GM12865 (cell line): ENCODE measurements around the gene CARHSP1.

Source experiments
- DNase-seq: peaks from one replicate; pipeline ENCODE4 v3.0.0; 2010; ENCODE audit warnings: low read depth
- H3K4me3 ChIP-seq: 2 replicates; pipeline ENCODE4 v1.5.1; 2011; ENCODE audit warnings: mild to moderate bottlenecking, low read depth, low read length, control low read depth
- CTCF ChIP-seq: IDR thresholded peaks from 2 replicates; pipeline ENCODE4 v1.5.1; 2011; ENCODE audit warnings: low read length, control low read depth, low read depth, inconsistent platforms; ENCODE audit not compliant: insufficient read depth; ENCODE audit errors: missing control alignments

The CARHSP1 gene

DNA sequence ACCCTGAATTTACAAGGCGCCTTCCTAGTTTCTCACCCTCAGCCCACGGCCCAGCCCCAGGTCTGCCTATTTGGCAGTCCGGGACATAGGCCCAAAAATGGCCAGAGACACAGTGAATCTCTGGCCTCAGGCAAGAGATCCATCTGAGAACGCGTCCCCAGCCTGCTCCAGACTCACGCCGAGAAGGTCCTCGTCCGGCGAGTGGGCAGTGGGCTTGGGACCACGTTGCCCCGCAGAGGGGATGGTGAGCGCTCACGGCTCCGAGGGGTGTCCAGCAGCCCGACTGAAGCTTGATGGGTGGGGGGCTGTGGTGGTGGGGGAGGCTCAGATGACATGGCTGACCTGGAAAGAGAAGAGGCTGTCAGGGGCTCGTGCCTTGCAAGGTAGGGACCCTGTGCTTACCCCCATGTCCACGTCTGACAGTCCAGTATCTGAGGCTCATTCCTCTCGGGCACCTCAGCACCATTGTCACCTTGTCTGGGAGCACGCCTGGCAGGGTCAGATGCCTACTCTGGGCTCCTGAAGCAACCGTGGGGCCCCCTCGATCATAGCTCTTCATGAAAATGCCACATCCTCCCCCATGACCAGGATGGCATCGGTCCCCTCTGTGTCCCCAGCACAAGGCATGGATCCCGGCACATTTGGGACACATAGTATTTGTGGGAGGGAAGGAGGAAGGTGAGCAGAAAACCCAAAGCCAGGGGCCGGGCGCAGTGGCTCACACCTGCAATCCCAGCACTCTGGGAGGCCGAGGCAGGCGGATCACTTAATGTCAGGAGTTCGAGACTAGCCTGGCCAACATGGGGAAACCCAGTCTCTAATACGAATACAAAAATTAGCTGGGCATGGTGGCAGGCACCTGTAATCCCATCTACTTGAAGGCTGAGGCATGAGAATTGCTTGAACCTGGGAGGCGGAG, 9.6 kb downstream of the CARHSP1 start:
- no peak for DNase-seq
- H3K4me3 ChIP-seq: no peak overlapping the region
- TF ChIP-seq CTCF: no peak

- H3K4me3 ChIP-seq: no peak overlapping the region
- DNase-seq: no peak
- TF ChIP-seq CTCF: no peak
Measured at GRCh38 chr16:8855972-8856371, 12.8 kb downstream of the CARHSP1 start.

GRCh38 chr16:8855051-8855786, 13.6 kb downstream of the CARHSP1 start:
- no peak overlapping the region for H3K4me3 ChIP-seq
- TF ChIP-seq CTCF: no peak
- DNase-seq: no peak

DNA sequence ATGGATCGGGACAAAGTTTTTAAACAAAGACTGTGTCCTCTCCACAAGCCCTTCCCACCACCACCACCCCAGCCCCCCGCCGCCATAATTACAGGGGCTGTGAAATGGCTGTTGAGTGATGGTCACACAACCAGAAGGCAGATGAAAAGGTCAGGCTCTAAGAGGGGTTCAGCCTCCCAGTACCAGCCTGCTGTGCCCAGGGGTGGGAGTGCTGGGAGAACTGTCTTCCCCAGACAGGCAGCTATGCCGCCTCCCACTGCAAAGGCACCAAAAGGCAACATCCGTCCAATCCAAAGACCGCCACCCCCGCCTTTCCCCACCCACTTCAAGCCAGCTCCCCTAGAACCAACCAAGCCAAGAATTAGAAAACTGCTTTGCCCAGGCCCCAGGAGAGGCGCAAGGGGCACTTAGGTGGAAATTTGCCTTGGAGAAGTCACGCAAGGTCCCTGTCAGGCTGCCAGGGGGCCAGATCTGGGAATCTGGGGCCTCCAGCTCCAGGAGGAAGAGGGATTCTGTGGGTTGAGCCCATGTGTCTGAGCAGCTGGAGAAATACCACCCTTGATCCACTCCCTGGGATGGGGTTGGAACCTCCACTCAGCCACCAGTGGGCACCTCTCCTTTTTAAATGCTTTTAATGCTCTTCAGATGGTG, 14.4 kb downstream of the CARHSP1 start:
- no peak for TF ChIP-seq CTCF
- H3K4me3 ChIP-seq: no peak overlapping the region
- no peak for DNase-seq

GRCh38 chr16:8853611-8854010, 15.2 kb downstream of the CARHSP1 start:
- no peak for TF ChIP-seq CTCF
- no peak for DNase-seq
- no peak overlapping the region for H3K4me3 ChIP-seq

GRCh38 chr16:8853150-8853549, 15.7 kb downstream of the CARHSP1 start:
- DNase-seq: no peak
- no peak for TF ChIP-seq CTCF
- no peak overlapping the region for H3K4me3 ChIP-seq
